ENCODE data around the gene RIT1. TPM values are rescaled to one million over a fixed set of nuclear protein-coding genes. Genes with fewer than 3 reads are reported as not detected.

Gene RIT1
- total RNA-seq, 2 experiments from 2014 or later = 20.3 to 23.0 TPM

DNA sequence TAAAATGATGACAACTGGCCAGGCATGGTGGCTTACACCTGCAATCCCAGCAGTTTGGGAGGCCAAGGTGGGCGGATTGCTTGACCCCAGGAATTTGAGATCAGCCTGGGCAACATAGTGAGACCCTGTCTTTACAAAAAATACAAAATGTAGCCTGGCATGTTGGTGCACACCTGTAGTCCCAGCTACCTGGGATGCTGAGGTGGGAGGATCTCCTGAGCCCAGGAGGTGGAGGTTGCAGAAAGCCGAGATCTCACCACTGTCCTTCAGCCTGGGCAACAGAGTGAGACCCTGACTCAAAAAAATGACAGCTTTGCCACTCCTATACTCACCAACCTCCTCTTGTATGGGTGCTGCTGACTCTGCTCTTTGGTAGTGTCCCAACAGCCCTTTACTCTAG lies 33.2 kb downstream of the RIT1 start:
- DNase-seq (no peak), ATAC-seq (no peak)
- Mint-ChIP-seq H3K9me3 (ENCODE audit: low read depth) (no peaks in the 10 kb centered on the region), H3K36me3 (ENCODE audit: low read depth) (no peaks in the 10 kb centered on the region), H3K4me1 (no peaks in the 10 kb centered on the region), H3K4me3 (no peak overlapping the region), H3K27ac (no peak overlapping the region), H3K27me3 (no peaks in the 10 kb centered on the region)
- ChIA-PET CTCF (interaction anchor here (0.5 kb wide), 1 partner anchor 201 kb away, joined by 3 read pairs; no protein-coding TSS in a partner anchor), POLR2A (no interaction called here)
- intact Hi-C loops (cut with DNase I, micrococcal nuclease) = no loop called here

DNA sequence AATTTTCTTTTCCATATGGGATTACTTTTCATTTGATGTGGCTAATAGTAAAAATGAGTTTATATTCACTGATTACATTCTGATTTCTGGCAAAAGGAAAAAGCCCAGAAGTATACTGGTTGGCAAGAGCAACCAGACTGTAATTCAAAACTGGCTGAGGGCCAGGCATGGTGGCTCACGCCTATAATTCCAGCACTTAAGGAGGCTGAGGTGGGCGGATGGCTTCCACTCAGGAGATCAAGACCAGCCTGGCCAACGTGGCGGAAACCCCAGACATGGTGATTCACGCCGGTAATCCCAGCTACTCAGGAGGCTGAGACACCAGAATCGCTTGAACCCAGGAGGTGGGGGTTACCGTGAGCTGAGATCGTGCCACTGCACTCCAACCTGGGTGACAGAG lies 37.3 kb downstream of the RIT1 start:
- Mint-ChIP-seq H3K9me3 (ENCODE audit: low read depth) (no peaks in the 10 kb centered on the region), H3K4me3 (no peak overlapping the region), H3K27ac (no peak overlapping the region), H3K4me1 (no peaks in the 10 kb centered on the region), H3K36me3 (ENCODE audit: low read depth) (no peaks in the 10 kb centered on the region), H3K27me3 (no peaks in the 10 kb centered on the region)
- DNase-seq (no peak), ATAC-seq (no peak)
- ChIA-PET POLR2A (interaction anchor here (0.6 to 0.8 kb wide), 2 partner anchors 15 to 205 kb away, joined by 3 to 7 read pairs; no protein-coding TSS in a partner anchor), CTCF (interaction anchor here (0.6 to 1.4 kb wide), 3 partner anchors 9 to 665 kb away, joined by 3 to 4 read pairs (median 4); no protein-coding TSS in a partner anchor)
- intact Hi-C loops (cut with DNase I, micrococcal nuclease) = no loop called here

GRCh38 chr1:155872527-155872926 lies 38.6 kb downstream of the RIT1 start:
- Mint-ChIP-seq H3K27me3 (no peaks in the 10 kb centered on the region), H3K9me3 (ENCODE audit: low read depth) (no peaks in the 10 kb centered on the region), H3K4me3 (no peak overlapping the region), H3K27ac (no peak overlapping the region), H3K4me1 (no peaks in the 10 kb centered on the region), H3K36me3 (ENCODE audit: low read depth) (no peaks in the 10 kb centered on the region)
- DNase-seq (no peak), ATAC-seq (no peak)
- ChIA-PET POLR2A (no interaction called here), CTCF (interaction anchor here (0.7 to 1.6 kb wide), 5 partner anchors 12 to 1582 kb away, joined by 3 to 7 read pairs (median 3); no protein-coding TSS in a partner anchor)
- intact Hi-C loops (cut with DNase I, micrococcal nuclease) = no loop called here

- POLR2A ChIA-PET = no interaction called here
- no peaks in the 10 kb centered on the region for H3K4me1 Mint-ChIP-seq
- H3K27ac Mint-ChIP-seq = no peak overlapping the region
These were observed 39.8 kb downstream of the RIT1 start for GRCh38 chr1:155871390-155871789.

GRCh38 chr1:155867766-155868165 lies 43.4 kb downstream of the RIT1 start:
- Mint-ChIP-seq H3K4me3 (no peak overlapping the region), H3K36me3 (ENCODE audit: low read depth) (no peaks in the 10 kb centered on the region)
- CTCF ChIA-PET = interaction anchor here (0.8 kb wide), 1 partner anchor 18 kb away, joined by 3 read pairs; no protein-coding TSS in a partner anchor

More at GRCh38 chr1:155871390-155871789, 39.8 kb downstream of the RIT1 start:
- Mint-ChIP-seq H3K36me3 (ENCODE audit: low read depth) (no peaks in the 10 kb centered on the region), H3K9me3 (ENCODE audit: low read depth) (no peaks in the 10 kb centered on the region), H3K27me3 (no peaks in the 10 kb centered on the region), H3K4me3 (no peak overlapping the region)
- CTCF ChIA-PET = interaction anchor here (0.5 kb wide), 1 partner anchor 81 kb away, joined by 3 read pairs; no protein-coding TSS in a partner anchor
- no peak for DNase-seq
- ATAC-seq = no peak
- intact Hi-C loops (cut with DNase I, micrococcal nuclease) = no loop called here

DNA sequence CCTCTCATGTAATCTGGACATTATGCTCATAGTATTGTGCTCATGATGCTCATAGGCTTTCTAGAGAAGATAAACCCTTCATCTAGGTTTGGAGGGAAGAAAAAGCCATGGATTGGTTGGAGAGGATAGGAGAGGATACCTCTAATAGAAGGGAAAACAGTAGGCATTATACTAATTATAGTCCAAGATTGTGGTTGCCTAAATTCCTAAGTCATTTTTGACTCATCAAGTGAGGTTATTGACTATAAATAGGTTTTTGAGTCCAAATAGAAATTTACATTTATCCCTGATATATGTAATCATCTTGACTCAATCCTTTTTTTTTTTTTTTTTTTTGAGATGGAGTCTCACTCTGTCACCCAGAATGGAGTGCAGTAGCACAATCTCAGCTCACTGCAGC lies 46.8 kb downstream of the RIT1 start:
- DNase-seq (no peak), ATAC-seq (no peak)
- H3K9me3 Mint-ChIP-seq (ENCODE audit: low read depth) = no peaks in the 10 kb centered on the region
- ChIA-PET CTCF (interaction anchor here (0.7 kb wide), 1 partner anchor 104 kb away, joined by 3 read pairs; no protein-coding TSS in a partner anchor), POLR2A (no interaction called here)
- no peak overlapping the region for H3K4me3 Mint-ChIP-seq
- H3K36me3 Mint-ChIP-seq (ENCODE audit: low read depth) = no peaks in the 10 kb centered on the region
- H3K27me3 Mint-ChIP-seq = peaks cover 3% of the 10 kb centered on the region
- intact Hi-C loops (cut with DNase I, micrococcal nuclease) = no loop called here
- no peak overlapping the region for H3K27ac Mint-ChIP-seq
- peaks cover 19% of the 10 kb centered on the region for H3K4me1 Mint-ChIP-seq

More at GRCh38 chr1:155867766-155868165, 43.4 kb downstream of the RIT1 start:
- DNase-seq = no peak
- ATAC-seq = no peak
- Mint-ChIP-seq H3K4me1 (no peaks in the 10 kb centered on the region), H3K9me3 (ENCODE audit: low read depth) (no peaks in the 10 kb centered on the region), H3K27ac (no peak overlapping the region), H3K27me3 (no peaks in the 10 kb centered on the region)
- POLR2A ChIA-PET = no interaction called here
- intact Hi-C loops (cut with DNase I, micrococcal nuclease) = no loop called here

DNA sequence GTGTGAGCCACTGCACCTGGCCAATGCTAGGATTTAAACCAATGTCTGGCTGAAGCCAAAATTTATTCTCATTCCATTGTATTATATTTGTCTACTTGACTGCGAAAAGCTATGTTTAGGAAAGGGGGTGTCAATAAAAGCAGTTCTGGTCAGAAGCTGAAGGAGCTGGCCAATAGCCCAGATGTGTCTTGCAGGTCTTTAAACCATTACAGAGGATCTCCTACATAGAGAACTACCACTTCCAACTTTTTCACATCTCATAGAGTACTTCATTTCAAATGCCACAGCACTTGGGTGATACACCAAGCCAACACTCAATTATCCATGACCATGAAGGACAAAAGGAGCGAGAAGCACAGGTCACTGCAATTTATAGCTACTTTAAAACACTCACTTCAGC lies 49.3 kb downstream of the RIT1 start:
- ATAC-seq = no peak
- intact Hi-C loops (cut with DNase I, micrococcal nuclease) = no loop called here
- POLR2A ChIA-PET = interaction anchor here (0.6 kb wide), 1 partner anchor 21 kb away, joined by 5 read pairs; no protein-coding TSS in a partner anchor
- Mint-ChIP-seq H3K4me3 (no peak overlapping the region), H3K36me3 (ENCODE audit: low read depth) (peaks cover 2% of the 10 kb centered on the region), H3K27me3 (peaks cover 3% of the 10 kb centered on the region), H3K4me1 (peaks cover 37% of the 10 kb centered on the region), H3K9me3 (ENCODE audit: low read depth) (no peaks in the 10 kb centered on the region), H3K27ac (no peak overlapping the region)
- no peak for DNase-seq
- CTCF ChIA-PET = interaction anchor here (0.5 to 0.7 kb wide), 4 partner anchors 19 to 95 kb away, joined by 3 read pairs; no protein-coding TSS in a partner anchor

GRCh38 chr1:155860970-155861510 lies 50.1 kb downstream of the RIT1 start:
- peaks cover 2% of the 10 kb centered on the region for H3K36me3 Mint-ChIP-seq (ENCODE audit: low read depth)

GRCh38 chr1:155859881-155860871 lies 51.0 kb downstream of the RIT1 start:
- H3K4me3 Mint-ChIP-seq = peak overlapping the region; percentile 78
- no peaks in the 10 kb centered on the region for H3K9me3 Mint-ChIP-seq (ENCODE audit: low read depth)
- peaks cover 3% of the 10 kb centered on the region for H3K27me3 Mint-ChIP-seq
- DNase-seq (peak; percentile 79), ATAC-seq (peak; percentile 30)
- H3K36me3 Mint-ChIP-seq (ENCODE audit: low read depth) = peaks cover 3% of the 10 kb centered on the region
- H3K4me1 Mint-ChIP-seq = peaks cover 42% of the 10 kb centered on the region
- ChIA-PET CTCF (interaction anchor here (1.1 to 2.4 kb wide), 3 partner anchors 9 to 552 kb away, joined by 5 to 7 read pairs (median 7); partner anchors contain the start of gene FDPS), POLR2A (interaction anchor here (0.6 to 1.2 kb wide), 5 partner anchors 33 to 732 kb away, joined by 3 to 11 read pairs (median 3); partner anchors contain the start of gene PMF1)
- intact Hi-C loops (cut with DNase I, micrococcal nuclease) = loop anchor here (1.0 to 10.0 kb wide), 15 partner anchors 51 to 885 kb away; partner anchors contain the start of genes ARHGEF2 (in 2 of the 2), KHDC4 (in 2 of the 2), CCT3 (in 1 of the 2) and DAP3 (in 1 of the 2)
- H3K27ac Mint-ChIP-seq = peak overlapping the region; percentile 83

More at GRCh38 chr1:155860970-155861510, 50.1 kb downstream of the RIT1 start:
- peak overlapping the region; percentile 78 for H3K4me3 Mint-ChIP-seq
- POLR2A ChIA-PET = no interaction called here
- no peak for ATAC-seq
- intact Hi-C loops (cut with DNase I, micrococcal nuclease) = no loop called here
- H3K9me3 Mint-ChIP-seq (ENCODE audit: low read depth) = no peaks in the 10 kb centered on the region
- H3K4me1 Mint-ChIP-seq = peaks cover 39% of the 10 kb centered on the region
- peak overlapping the region; percentile 83 for H3K27ac Mint-ChIP-seq
- CTCF ChIA-PET = interaction anchor here (0.6 to 2.4 kb wide), 3 partner anchors 8 to 96 kb away, joined by 3 to 7 read pairs (median 3); no protein-coding TSS in a partner anchor
- no peak for DNase-seq
- peaks cover 3% of the 10 kb centered on the region for H3K27me3 Mint-ChIP-seq

GRCh38 chr1:155859234-155859829 lies 51.8 kb downstream of the RIT1 start, which contains the start of gene SYT11:
Gene SYT11 (plus strand): TSS chr1:155859567. CDS start chr1:155859762, 195 bp downstream.
- POLR2A ChIA-PET = interaction anchor here (0.5 to 1.2 kb wide), 6 partner anchors 34 to 354 kb away, joined by 3 to 11 read pairs (median 4); partner anchors contain the start of gene PMF1
- peak; percentile 97 for DNase-seq
- Mint-ChIP-seq H3K9me3 (ENCODE audit: low read depth) (no peaks in the 10 kb centered on the region), H3K27ac (peak within 1 kb of the TSS; percentile 83), H3K36me3 (ENCODE audit: low read depth) (peaks cover 7% of the 10 kb centered on the region), H3K27me3 (peaks cover 3% of the 10 kb centered on the region), H3K4me3 (peak within 1 kb of the TSS; percentile 78), H3K4me1 (peaks cover 44% of the 10 kb centered on the region)
- ATAC-seq = peak; percentile 89
- CTCF ChIA-PET = interaction anchor here (0.6 to 2.4 kb wide), 5 partner anchors 10 to 551 kb away, joined by 4 to 7 read pairs (median 5); partner anchors contain the start of gene FDPS
- intact Hi-C loops (cut with DNase I, micrococcal nuclease) = loop anchor here (1.0 to 10.0 kb wide), 15 partner anchors 52 to 885 kb away; partner anchors contain the start of genes ARHGEF2 (in 2 of the 2), KHDC4 (in 2 of the 2), CCT3 (in 1 of the 2) and DAP3 (in 1 of the 2)

All from activated CD4-positive, alpha-beta T cell treated with anti-CD3 and anti-CD28 coated beads for 36 hours (primary cell).